K562 (cell line): ENCODE measurements around the gene SNIP1. TPM values are rescaled to one million over a fixed set of nuclear protein-coding genes. Genes with fewer than 3 reads are reported as not detected.

Experiments used
- CAMTA2 ChIP-seq: fragments of 250-450 bp; sonication (Bioruptor Pico); conservative IDR thresholded peaks from 2 replicates; pipeline ENCODE4 v1.5.1; 2022
- CTCF ChIP-seq, 3 experiments: IDR thresholded peaks in 2 of 3; conservative IDR thresholded peaks in 1 of 3; 2 replicates each; pipeline ENCODE4 v1.5.1; 2011 to 2012; ENCODE audit warnings: low read length in 3 of 3, mild to moderate bottlenecking in 3 of 3, control low read depth in 2 of 3, improper control_type of control experiment in 1 of 3, inconsistent platforms in 1 of 3, low read depth in 1 of 3, mixed read lengths in 1 of 3, moderate library complexity in 1 of 3; ENCODE audit not compliant: insufficient read depth in 2 of 3
- FOXP1 ChIP-seq: sonication (generic); formaldehyde crosslinking; IDR thresholded peaks from 2 replicates; pipeline ENCODE4 v1.8.0; 2022; ENCODE audit warnings: mild to moderate bottlenecking, missing genetic modification reagents
- HDGF ChIP-seq: fragments of 450-650 bp; IDR thresholded peaks from 2 replicates; pipeline ENCODE4 v1.6.1; 2016
- JUN ChIP-seq, 2 experiments: sonication (generic) in 1 of 2; formaldehyde crosslinking in 1 of 2; IDR thresholded peaks; 2 replicates each; pipeline versions ENCODE4 v1.6.1 to v1.8.0; 2012 to 2022; ENCODE audit warnings: borderline replicate concordance in 2 of 2, mild to moderate bottlenecking in 2 of 2, improper control_type of control experiment in 1 of 2, low read depth in 1 of 2, low read length in 1 of 2, missing genetic modification reagents in 1 of 2
- KDM2B ChIP-seq: fragments of 250-450 bp; sonication (Bioruptor Pico); IDR thresholded peaks from 2 replicates; pipeline ENCODE4 v1.8.0; 2021; ENCODE audit warnings: mild to moderate bottlenecking, moderate library complexity
- NR2C1 ChIP-seq, 2 experiments: fragments of 450-650 bp; IDR thresholded peaks; 2 replicates each; pipeline ENCODE4 v1.6.1; 2017; ENCODE audit warnings: mild to moderate bottlenecking in 2 of 2, antibody characterized with exemption in 1 of 2, inconsistent platforms in 1 of 2, missing compliant biosample characterization in 1 of 2, missing genetic modification characterization in 1 of 2
- NR2C2 ChIP-seq, 2 experiments: fragments of 200-800 bp in 1 of 2; sonication (Bioruptor generic) in 1 of 2; sonication (generic) in 1 of 2; formaldehyde crosslinking in 1 of 2; IDR thresholded peaks; 2 replicates each; pipeline versions ENCODE4 v1.6.1 to v1.8.0; 2016 to 2022; ENCODE audit warnings: mild to moderate bottlenecking in 1 of 2, missing compliant biosample characterization in 1 of 2, missing genetic modification characterization in 1 of 2, missing genetic modification reagents in 1 of 2
- TCF3 ChIP-seq: sonication (generic); formaldehyde crosslinking; IDR thresholded peaks from 2 replicates; pipeline ENCODE4 v1.4.0; 2020; ENCODE audit warnings: mild to moderate bottlenecking, missing genetic modification reagents
- ZBTB5 ChIP-seq: fragments of 450-650 bp; IDR thresholded peaks from 2 replicates; pipeline ENCODE4 v1.6.1; 2017; ENCODE audit warnings: antibody characterized with exemption
- ZKSCAN1 ChIP-seq: fragments of 150-350 bp; IDR thresholded peaks from 2 replicates; pipeline ENCODE4 v1.6.1; 2016; ENCODE audit warnings: low read depth, low read length
- polyA plus RNA-seq, 8 experiments: library from polyadenylated mRNA; depleted of rRNA in 4 of 8; stranded (reverse) in 5 of 8; unstranded in 3 of 8; fragments of >200 nt; fragmentation: Nextera tagmentation in 2 of 8; fragmentation: Illumina TruSeq in 1 of 8; extraction: Ambion mirVana in 2 of 8; extraction: Trizol in 1 of 8; gene quantifications; 2 replicates each; pipeline versions ENCODE4 v1.2.1 to v1.2.3, GENCODE V29; 2011 to 2014; ENCODE audit warnings: inconsistent platforms in 1 of 8, missing spikeins in 1 of 8
- total RNA-seq, 7 experiments: library from RNA; depleted of rRNA in 6 of 7; stranded (reverse); fragments of >200 nt in 6 of 7; fragmentation: Illumina TruSeq in 2 of 7; extraction: Trizol in 2 of 7; gene quantifications; 2 replicates each; pipeline versions ENCODE4 v1.2.1 to v1.2.3, GENCODE V29; 2011 to 2021; ENCODE audit warnings: low replicate concordance in 1 of 7

SNIP1 gene
- total and polyA plus RNA-seq, 9 of the 15 experiments (the other 6 are each of a cell fraction or from before 2014, with no cell fraction given) = 2.9 to 25.9 (median 14.6) TPM

- TF ChIP-seq TCF3 (CRISPR knock-in tag) = 0 out of 2 replicates have a peak, but pooled peaks have one; percentile 7
- 0 out of 2 replicates have a peak, but pooled peaks have one; percentile 59 for TF ChIP-seq ZBTB5
- peak; percentile 98 for TF ChIP-seq NR2C2 (CRISPR knock-in tag; IDR thresholded peaks at IDR 0.05)
- peak; percentile 100 for TF ChIP-seq NR2C2 (tag; IDR thresholded peaks at IDR 0.05)
- no peak for TF ChIP-seq CTCF (IDR thresholded peaks at IDR 0.05 in 2 of 3, conservative IDR thresholded peaks at IDR 0.05 in 1 of 3; ENCODE audit: insufficient read depth in 2 of 3, low read depth in 1 of 3, low read length in 3 of 3)
- peak; percentile 95 for TF ChIP-seq HDGF
- no peak for TF ChIP-seq KDM2B (CRISPR knock-in tag)
- TF ChIP-seq FOXP1 (CRISPR knock-in tag) = peak; percentile 54; the same call in 1 of the 2 replicates
- peak; percentile 99 for TF ChIP-seq NR2C1 (IDR thresholded peaks at IDR 0.05)
- peak; percentile 100 for TF ChIP-seq NR2C1 (tag; IDR thresholded peaks at IDR 0.05)
- no peak for TF ChIP-seq CAMTA2 (CRISPR knock-in tag)
- 0 out of 2 replicates have a peak, but pooled peaks have one; percentile 16 for TF ChIP-seq ZKSCAN1
- TF ChIP-seq JUN (IDR thresholded peaks at IDR 0.05; ENCODE audit: borderline replicate concordance, low read depth, low read length) = no peak
- TF ChIP-seq JUN (CRISPR knock-in tag; IDR thresholded peaks at IDR 0.05; ENCODE audit: borderline replicate concordance) = no peak
These were observed at the start of gene SNIP1 (continued) for GRCh38 chr1:37553927-37554808.
